GM18870 (cell line): ENCODE results near the gene BTBD9.
"Not testable (repeated sequence)": the region's sequence is repeated elsewhere in the genome, so short reads cannot be mapped to it uniquely, and the experiment has no call there.

ENCODE experiments used
- ATAC-seq: cut with Tn5 transposase; IDR thresholded peaks from one replicate; pipeline ENCODE4 v1.9.1; 2021; ENCODE audit warnings: moderate library complexity; ENCODE audit not compliant: unreplicated experiment

The BTBD9 gene

DNA sequence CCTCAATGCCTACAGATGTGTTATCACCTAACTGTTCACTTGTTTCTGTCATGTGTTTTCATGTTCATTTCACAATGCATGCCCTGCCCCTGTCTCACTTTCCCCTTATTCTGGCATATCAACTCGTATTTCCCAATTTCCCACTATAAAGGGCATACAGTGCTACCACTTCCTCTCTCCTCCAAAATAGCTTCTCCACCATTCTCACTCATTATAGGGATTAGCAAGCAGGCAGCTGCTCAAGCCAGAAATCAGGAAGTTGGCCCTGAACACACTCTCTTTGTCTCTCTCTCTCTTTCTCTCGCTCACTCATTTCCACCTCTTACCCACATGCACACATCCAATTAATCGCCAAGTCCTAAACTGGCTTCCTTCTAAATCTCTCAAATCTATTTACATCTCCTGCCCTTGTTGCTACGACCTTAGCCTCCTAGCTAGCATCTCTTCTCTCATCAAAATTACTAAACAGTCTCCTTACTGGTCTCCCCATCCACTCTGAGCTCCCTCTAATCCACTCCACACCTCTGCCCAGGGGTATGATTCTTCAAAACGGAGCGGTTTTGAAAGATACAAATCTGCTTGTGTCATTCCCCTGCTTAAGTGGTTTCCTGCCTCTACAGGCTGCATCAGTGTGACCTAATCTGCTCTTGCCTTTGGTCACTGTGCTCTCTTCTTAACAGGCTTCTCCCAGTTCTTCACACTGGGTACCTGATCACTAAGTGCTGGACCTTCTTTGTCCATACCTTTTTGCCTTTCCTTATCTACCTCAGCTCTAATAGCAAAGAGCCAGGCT lies 196.2 kb downstream of the BTBD9 start:
- ATAC-seq, result no peak

DNA sequence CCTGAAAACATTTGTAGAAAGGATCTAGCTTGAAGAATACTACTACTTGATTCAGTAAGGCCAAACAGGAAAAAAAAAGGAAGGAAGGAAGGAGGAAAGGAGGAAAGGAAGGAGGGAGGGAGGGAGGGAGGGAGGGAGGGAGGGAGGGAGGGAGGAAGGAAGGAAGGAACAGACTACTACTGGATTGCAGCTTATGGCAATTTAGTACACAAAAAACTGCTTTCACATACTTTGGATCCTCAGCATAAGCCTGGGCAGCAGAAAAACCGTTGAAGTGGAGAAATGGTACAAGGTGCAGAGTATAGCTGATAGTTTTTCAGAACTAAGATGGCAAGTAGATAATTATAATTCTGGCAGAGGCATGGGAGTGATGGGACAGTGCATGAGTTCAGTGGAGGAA lies 201.6 kb downstream of the BTBD9 start:
- ATAC-seq, result no peak

DNA sequence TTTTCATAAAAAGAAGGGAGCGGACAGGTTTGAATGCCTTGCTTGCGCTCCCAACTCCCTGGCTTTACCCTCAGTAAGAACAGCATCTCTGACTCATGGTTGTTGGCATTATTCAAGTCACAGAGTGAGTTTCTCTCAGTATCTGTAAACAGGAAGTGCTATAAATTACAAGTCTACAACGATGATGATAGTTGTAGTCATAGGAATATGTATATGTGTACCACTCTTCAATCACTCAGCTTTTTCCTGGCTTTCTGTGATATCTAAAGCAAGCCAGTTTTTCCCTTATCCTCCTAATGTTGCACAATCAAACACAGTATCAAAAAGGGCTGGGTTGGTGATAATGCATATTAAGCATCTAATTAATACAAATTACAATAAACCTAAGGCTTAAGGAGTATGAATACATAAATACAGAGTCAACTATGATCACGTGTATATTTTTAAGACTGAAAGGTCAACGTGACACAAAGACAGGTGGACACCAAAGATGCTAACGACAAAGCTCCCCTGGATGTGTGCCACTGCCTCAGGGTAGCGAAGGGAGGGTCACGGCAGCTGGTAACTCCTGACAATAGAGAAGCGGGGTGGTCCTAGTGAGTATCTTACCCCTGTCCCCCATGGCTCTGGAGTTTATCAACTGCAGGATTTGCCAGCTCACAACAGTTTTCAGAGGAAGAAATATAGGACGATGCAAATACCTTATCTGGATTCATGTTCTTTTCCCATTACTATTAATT lies 202.8 kb downstream of the BTBD9 start:
- ATAC-seq, result no peak

DNA sequence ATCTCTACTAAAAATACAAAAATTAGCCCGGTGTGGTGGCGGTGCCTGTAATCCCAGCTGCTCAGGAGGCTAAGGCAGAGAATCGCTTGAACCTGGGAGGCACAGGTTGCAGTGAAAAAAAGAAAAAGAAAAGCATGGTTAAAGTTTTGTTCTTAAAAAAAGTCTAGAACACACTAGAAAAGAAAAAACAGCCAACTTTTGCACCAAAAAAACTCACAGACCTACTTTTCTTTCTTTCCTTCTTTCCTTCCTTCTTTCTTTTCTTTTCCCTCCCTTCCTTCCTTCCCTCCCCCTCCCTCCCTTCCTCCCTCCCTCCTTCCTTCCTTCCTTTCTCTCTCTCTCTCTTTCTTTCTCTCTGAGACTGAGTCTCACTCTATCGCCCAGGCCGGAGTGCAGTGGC lies 204.4 kb downstream of the BTBD9 start:
- ATAC-seq, result no peak

DNA sequence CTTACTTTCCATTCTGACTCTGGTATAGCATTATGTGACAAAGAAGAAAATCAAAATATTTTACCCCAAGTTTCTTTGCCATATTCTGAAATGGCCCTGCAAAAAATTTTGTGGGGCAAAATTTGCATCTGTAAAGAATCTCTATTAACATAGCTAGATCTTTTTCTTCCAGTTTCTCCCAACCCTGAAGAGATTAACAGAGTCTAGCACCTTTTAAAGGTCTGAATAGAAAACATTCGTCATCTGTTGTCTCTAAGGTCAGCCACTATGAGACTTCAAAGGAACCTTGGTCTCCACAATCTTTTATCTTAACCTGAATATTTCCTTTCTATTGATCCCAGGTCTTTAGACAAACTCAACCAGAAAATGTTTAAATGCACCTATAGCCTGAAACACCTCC lies 205.7 kb downstream of the BTBD9 start:
- no peak for ATAC-seq

DNA sequence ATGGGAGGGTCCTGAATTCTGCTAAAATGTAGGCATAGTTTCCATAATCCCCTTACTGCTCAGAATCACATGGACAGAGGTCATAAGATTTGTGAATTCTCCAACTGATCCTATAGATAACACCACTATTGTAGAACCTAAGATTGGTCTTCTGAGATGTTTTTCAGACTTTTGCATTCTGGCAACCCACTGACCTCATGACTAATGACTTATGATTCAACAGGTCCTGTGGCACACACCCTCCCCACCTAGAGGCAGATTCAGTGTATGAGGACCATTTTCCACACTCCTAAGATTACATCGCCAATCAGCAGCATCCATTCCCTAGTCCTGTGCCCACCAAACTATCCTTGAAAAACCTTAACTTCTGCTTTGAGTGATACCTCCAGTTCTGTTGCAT lies 207.2 kb downstream of the BTBD9 start:
- no peak for ATAC-seq

DNA sequence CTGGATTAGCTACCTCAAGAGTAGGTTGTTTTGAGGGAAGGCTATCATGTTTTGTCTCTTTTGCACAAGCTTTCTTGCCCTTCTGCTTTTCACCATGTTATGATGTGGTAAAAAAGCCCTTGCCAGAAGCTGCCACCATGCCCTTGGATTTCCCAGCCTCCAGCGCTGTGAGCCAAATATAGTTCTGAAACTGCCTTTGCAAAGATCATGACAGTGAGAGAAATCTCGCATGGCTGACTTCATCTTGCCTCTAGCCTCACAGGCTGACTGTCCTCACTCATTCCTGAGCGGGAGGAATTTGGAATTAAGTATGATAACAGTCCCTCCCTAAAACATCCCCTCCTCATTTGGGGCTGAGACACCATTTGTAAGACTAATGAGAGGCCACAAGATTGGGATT lies 207.7 kb downstream of the BTBD9 start:
- no peak for ATAC-seq

DNA sequence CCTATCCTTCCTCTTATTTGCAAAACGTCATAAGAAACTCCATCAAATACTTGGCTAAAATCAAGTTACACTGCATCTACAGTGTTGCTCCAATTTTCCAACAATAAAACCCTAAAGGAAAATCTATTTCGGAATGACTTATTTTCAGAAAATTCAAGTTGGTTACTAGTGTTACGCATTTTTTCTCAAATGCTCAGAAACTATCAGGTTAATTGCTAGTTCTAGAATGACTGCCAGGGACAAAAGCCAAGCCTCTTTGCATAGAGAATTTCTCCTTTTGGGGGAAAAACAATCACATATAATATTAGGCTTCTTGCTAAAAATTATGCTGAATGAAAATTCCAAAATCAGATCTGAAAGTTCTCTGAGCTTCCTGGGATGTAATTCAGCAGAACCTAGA lies 210.2 kb downstream of the BTBD9 start:
- ATAC-seq, result no peak

DNA sequence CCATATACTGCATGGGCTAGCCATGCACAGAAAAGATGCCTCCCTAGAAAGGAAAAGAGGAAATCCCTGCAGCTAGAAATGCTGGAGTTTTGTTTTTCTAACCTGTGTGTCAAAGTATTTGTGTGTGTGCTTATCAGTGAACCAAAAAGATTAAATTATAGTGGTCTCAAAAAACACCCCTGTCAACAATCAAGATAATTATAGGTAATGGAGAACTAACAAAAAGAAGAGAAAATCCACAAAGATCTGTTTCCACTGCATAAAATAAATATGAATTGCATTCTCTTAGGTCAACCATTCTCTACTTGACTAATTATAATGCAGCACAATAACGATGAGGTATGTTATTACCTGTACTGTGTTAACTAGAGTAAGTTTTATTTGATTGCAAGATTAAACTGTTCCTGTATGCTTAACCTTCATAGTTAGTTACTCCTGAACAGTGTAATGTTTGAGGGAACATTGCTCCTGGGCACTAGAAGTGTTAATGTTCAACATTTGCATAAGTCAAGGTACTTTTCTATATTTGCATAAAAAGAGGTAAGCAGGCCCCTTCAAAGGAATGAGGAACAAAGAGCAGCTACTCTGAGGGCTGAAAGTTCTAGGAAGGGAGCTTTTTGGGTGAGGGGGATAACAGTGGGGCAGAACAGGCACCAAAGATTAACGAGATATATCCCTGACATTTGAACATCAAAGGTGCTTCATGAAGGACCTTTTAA lies 212.1 kb downstream of the BTBD9 start:
- ATAC-seq, result no peak

DNA sequence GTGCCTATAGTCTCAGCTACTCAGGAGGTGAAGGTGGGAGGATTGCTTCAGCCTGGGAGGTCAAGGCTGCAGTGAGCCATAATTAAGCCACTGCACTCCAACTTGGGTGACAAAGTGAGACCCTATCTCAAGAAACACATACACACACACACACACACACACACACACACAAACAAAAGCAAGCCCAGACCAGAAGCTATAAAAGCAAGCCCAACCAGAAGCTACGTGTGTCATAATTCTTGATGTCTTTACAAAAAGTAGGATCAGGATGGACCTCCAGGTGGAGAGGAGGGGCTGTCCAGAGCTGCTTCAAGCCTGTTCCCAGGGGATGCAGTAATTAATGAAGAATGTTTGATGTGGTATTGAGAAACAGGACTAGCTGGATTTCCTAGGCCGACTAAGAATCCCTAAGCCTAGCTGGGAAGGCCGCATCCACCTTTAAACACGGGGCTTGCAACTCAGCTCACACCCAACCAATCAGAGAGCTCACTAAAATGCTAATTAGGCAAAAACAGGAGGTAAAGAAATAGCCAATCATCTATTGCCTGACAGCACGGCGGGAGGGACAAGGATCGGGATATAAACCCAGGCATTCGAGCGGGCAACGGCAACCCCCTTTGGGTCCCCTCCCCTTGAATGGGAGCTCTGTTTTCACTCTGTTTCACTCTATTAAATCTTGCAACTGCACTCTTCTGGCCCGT lies 213.8 kb downstream of the BTBD9 start:
- ATAC-seq, result not testable (repeated sequence)

DNA sequence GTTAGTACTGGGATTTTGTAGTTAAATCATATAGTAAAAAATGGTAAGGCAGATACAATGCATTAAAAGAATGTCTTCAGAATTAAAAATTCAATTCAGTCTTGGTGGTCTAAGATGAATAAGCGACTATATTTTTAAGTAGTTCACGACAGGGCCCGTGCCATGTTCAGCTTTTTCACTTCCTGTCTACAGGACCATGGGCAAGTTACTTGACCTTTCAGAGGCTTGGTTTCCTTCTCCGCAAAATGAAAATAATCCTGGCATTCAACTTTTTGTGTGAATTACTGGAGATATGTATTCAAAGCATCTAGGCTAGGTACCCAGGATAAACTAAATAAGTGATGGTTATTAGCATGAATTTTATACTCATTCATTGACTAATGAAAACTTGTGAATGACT lies 216.0 kb downstream of the BTBD9 start:
- no peak for ATAC-seq

DNA sequence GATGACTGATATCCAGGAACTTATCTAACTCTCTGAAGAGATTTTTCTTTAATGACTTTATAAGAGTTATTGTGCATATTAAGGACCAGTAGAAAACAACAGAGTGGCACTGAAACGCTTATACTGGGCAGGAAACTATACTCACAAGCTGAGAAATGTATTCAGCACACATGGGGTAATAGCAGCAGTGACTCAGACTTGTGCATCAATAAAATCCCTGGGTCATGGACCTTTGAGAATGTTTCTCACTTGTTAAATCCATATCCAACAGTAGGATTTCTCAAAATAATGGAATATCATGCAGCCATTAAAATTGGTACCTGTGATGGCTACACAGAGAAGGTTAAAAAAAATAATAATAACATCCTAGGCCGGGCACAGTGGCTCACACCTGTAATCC lies 219.5 kb downstream of the BTBD9 start:
- no peak for ATAC-seq

DNA sequence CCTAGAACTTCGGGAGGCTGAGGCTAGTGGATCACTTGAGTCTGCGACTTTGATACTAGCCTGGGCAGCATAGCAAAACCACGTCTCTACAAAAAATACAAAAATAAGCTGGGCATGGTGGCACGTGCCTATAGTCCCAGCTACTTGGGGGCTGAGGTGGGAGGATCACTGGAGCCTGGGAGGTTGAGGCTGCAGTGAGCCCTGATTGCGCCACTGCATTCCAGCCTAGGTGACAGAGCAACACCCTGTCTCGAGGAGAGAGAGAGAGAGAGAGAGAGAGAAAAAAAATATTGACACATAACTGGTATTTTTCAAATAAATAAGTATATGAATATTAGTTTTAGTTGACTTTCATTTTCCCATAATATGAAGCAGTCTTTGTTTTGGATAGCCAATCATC lies 222.2 kb downstream of the BTBD9 start:
- no peak for ATAC-seq

DNA sequence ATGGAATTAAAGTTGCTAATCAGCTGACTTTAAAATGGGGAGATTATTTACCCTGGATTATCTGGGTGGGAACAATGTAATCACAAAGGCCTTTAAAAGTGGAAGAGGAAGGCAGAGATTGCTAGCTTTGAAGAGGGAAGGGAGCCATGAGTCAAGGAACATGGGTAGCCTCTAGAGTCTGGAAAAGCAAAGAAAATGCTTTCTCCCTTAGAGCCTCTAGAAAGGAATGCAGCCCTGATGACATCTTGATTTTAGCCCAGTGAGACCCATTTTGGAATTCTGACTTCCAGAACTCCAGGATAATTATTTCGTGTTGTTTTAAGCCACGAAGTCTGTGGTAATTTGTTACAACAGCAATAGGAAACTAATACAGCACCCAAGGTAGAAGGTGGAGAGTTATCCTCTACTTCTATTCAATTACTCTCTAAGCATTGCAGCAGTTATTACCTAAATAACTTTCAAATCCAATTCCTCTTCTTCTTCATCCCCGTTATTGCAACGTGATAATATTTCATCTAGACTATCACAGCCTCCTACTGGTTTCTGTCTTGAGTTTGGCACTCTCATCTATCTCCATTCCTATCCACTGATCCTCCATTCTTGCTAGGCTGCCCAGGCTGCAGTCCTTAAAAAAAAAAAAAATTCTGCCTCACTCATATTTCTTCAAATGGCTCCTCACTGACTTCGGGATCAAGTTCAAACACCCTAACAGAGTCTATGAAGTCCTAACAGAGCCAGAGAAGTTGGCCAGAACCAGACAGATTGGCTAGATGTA lies 224.3 kb downstream of the BTBD9 start:
- ATAC-seq, result no peak

DNA sequence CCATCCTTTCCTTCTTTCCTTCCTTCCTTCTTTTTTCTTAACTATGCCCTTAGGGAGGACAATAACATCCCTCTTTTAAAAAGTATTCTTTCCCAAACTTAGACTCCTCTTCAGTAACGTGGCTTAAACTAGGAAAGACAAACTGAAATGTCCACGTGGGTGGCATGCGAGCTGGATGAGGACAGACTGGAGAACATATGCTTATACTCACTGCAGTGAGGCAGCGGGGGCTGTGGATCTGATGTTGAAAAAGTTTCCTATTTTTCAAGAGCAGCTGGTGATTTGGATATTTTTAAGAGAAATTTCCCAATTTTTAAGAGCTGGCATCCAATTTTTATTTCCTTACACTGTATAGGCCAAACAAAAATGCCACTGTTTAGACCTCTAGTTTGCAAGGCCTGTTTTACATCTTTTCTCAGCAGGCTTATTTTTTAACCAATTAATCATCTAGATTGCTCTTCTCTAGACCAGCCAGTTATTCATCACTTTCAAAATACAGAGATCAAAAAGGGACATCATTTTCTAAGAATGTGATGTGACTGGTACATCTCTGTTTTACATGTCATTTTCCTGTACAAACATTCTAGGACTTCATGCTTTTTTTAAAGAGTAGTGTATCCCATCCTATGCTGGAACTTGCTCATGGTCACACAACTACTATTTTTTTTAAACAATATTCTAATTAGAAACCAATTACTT lies 226.5 kb downstream of the BTBD9 start:
- no peak for ATAC-seq

DNA sequence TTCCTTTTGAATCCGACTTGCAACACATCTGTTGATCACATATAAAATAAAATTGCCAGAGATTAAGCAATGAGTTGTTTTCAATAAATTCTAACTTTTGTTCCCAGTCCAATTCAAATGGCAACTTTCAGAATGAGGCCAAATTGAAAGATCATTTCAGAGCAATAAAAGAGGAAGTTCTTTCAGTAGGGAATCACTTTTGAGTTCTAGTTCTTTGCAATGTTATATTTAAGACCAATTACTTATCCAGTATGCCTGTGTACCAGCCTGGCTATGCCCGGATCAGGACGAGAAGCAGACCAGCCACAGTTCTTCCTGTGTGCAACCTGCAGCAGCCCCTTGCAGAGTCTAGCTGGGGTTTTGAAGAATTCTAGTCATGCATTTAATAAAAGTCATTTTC lies 232.5 kb downstream of the BTBD9 start:
- no peak for ATAC-seq

DNA sequence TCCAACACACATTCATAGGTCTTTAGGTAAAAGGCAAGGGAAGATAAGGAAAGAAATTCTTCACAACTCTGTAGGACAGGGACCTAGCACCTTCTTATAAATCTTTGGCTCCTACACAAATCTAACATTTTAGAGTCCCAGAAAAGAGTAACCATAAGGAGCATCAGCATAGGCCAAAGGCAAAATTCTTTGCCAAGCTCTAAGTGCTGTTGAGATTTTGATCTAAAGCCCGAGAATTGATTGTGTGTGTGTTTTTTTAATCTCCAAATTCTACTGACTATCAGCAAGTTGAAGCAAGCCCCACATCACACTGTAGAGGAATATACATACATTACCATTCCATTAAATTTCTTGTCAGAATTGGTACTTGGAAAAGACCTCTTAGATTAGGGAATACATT lies 233.6 kb downstream of the BTBD9 start:
- no peak for ATAC-seq

DNA sequence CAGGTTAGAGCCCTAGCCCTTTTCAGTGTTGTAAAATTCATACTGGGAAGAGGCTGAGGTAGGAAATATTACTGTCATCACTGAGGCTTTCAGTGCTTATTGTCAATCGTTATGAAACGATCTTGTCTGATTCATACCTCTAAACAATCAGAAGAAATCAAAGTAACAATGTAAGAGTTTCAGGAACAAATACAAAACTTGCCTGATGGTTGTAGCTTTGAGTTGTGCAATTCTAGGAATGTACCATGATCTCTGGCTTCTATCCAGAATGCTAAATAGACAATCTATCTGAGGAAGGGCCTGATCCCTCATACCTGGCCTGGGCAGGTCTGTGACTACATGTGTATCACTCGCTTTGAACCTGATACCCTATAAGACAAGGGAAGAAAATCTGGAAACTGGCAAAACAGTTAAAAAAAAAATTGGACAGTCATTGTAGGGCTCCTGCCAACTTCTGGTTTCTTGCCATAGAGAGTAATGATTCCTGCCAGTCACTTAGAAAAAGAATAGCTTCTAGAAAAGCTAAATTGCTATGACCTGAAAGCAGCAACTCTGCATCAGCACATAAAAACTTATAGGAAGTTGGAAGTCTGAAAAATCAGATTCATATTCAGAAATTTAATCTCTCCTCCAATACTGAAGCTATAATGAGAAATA lies 234.7 kb downstream of the BTBD9 start:
- ATAC-seq, result no peak

DNA sequence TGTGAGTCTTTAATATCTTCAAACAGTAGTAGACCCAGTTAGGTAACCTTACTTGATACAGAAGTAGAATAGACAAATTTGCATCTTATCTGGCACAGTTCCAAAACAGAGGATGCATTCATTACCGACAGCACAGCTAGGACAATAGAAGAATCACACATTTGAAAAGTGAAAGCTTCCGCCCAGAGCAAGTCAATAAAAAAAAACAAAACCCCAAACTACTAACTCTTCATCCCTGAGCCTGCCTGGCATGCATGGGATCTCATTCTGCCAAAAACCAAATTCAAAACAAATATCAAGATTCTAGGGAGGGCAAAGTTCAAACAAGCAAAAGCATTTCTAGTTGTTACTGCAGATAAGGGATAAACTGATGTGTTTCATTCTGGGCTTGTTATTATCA lies 235.4 kb downstream of the BTBD9 start:
- no peak for ATAC-seq
